ENCODE results near the gene XPR1.

Gene XPR1

GRCh38 chr1:180841415-180841814 lies 209.6 kb downstream of the XPR1 start:
- no peak overlapping the region for H3K9ac ChIP-seq (ENCODE audit: low read length in 5 of 5)
- H3K9me3 ChIP-seq (ENCODE audit: control insufficient read depth in 5 of 5, low read length in 5 of 5) = no peaks in the 10 kb centered on the region
- no peak overlapping the region for H3K27ac ChIP-seq (ENCODE audit: low read depth, low read length)
- no peak overlapping the region for H3K4me3 ChIP-seq (ENCODE audit: low read depth in 1 of 5, low read length in 5 of 5)
- H3K4me1 ChIP-seq (ENCODE audit: control insufficient read depth in 5 of 5, insufficient read depth in 5 of 5, low read length in 5 of 5) = peaks cover 0 to 11% (median 3%) of the 10 kb centered on the region in 5 donors
- H3K27me3 ChIP-seq (ENCODE audit: control insufficient read depth in 5 of 5, insufficient read depth in 4 of 5, low read length in 5 of 5) = no peaks in the 10 kb centered on the region
- peaks cover 0 to 13% (median 0%) of the 10 kb centered on the region in 5 donors for H3K36me3 ChIP-seq (ENCODE audit: control insufficient read depth in 5 of 5, insufficient read depth in 5 of 5, low read length in 5 of 5)

- H3K4me1 ChIP-seq (ENCODE audit: control insufficient read depth in 5 of 5, insufficient read depth in 5 of 5, low read length in 5 of 5) = peaks cover 0 to 11% (median 3%) of the 10 kb centered on the region in 5 donors
- no peaks in the 10 kb centered on the region for H3K9me3 ChIP-seq (ENCODE audit: control insufficient read depth in 5 of 5, low read length in 5 of 5)
- H3K9ac ChIP-seq (ENCODE audit: low read length in 5 of 5) = no peak overlapping the region
- H3K27me3 ChIP-seq (ENCODE audit: control insufficient read depth in 5 of 5, insufficient read depth in 4 of 5, low read length in 5 of 5) = no peaks in the 10 kb centered on the region
- H3K27ac ChIP-seq (ENCODE audit: low read depth, low read length) = no peak overlapping the region
- no peak overlapping the region for H3K4me3 ChIP-seq (ENCODE audit: low read depth in 1 of 5, low read length in 5 of 5)
- peaks cover 0 to 7% (median 0%) of the 10 kb centered on the region in 5 donors for H3K36me3 ChIP-seq (ENCODE audit: control insufficient read depth in 5 of 5, insufficient read depth in 5 of 5, low read length in 5 of 5)
Observed at GRCh38 chr1:180842052-180842451, 210.2 kb downstream of the XPR1 start.

GRCh38 chr1:180842491-180843275 lies 210.9 kb downstream of the XPR1 start:
- H3K27ac ChIP-seq (ENCODE audit: low read depth, low read length) = no peak overlapping the region

GRCh38 chr1:180845352-180845751 lies 213.5 kb downstream of the XPR1 start:
- Histone ChIP-seq H3K27me3 (ENCODE audit: control insufficient read depth in 5 of 5, insufficient read depth in 4 of 5, low read length in 5 of 5) (no peaks in the 10 kb centered on the region), H3K4me1 (ENCODE audit: control insufficient read depth in 5 of 5, insufficient read depth in 5 of 5, low read length in 5 of 5) (peaks cover 0 to 11% (median 3%) of the 10 kb centered on the region in 5 donors), H3K9ac (ENCODE audit: low read length in 5 of 5) (no peak overlapping the region), H3K36me3 (ENCODE audit: control insufficient read depth in 5 of 5, insufficient read depth in 5 of 5, low read length in 5 of 5) (peaks cover 0 to 2% (median 0%) of the 10 kb centered on the region in 5 donors), H3K4me3 (ENCODE audit: low read depth in 1 of 5, low read length in 5 of 5) (no peak overlapping the region), H3K9me3 (ENCODE audit: control insufficient read depth in 5 of 5, low read length in 5 of 5) (no peaks in the 10 kb centered on the region), H3K27ac (ENCODE audit: low read depth, low read length) (no peak overlapping the region)

More at GRCh38 chr1:180842491-180843275, 210.9 kb downstream of the XPR1 start:
- no peaks in the 10 kb centered on the region for H3K27me3 ChIP-seq (ENCODE audit: control insufficient read depth in 5 of 5, insufficient read depth in 4 of 5, low read length in 5 of 5)
- no peak overlapping the region for H3K9ac ChIP-seq (ENCODE audit: low read length in 5 of 5)
- no peaks in the 10 kb centered on the region for H3K9me3 ChIP-seq (ENCODE audit: control insufficient read depth in 5 of 5, low read length in 5 of 5)
- peaks cover 0 to 11% (median 3%) of the 10 kb centered on the region in 5 donors for H3K4me1 ChIP-seq (ENCODE audit: control insufficient read depth in 5 of 5, insufficient read depth in 5 of 5, low read length in 5 of 5)
- no peak overlapping the region for H3K4me3 ChIP-seq (ENCODE audit: low read depth in 1 of 5, low read length in 5 of 5)
- H3K36me3 ChIP-seq (ENCODE audit: control insufficient read depth in 5 of 5, insufficient read depth in 5 of 5, low read length in 5 of 5) = peaks cover 0 to 6% (median 0%) of the 10 kb centered on the region in 5 donors

- H3K9me3 ChIP-seq (ENCODE audit: control insufficient read depth in 5 of 5, low read length in 5 of 5) = no peaks in the 10 kb centered on the region
- peaks cover 0 to 11% (median under 1%) of the 10 kb centered on the region in 5 donors for H3K4me1 ChIP-seq (ENCODE audit: control insufficient read depth in 5 of 5, insufficient read depth in 5 of 5, low read length in 5 of 5)
- H3K4me3 ChIP-seq (ENCODE audit: low read depth in 1 of 5, low read length in 5 of 5) = no peak overlapping the region
- H3K36me3 ChIP-seq (ENCODE audit: control insufficient read depth in 5 of 5, insufficient read depth in 5 of 5, low read length in 5 of 5) = peaks cover 0 to 2% (median 0%) of the 10 kb centered on the region in 5 donors
- H3K27ac ChIP-seq (ENCODE audit: low read depth, low read length) = no peak overlapping the region
- no peaks in the 10 kb centered on the region for H3K27me3 ChIP-seq (ENCODE audit: control insufficient read depth in 5 of 5, insufficient read depth in 4 of 5, low read length in 5 of 5)
- no peak overlapping the region for H3K9ac ChIP-seq (ENCODE audit: low read length in 5 of 5)
Observed at GRCh38 chr1:180848191-180848590, 216.4 kb downstream of the XPR1 start.

- Histone ChIP-seq H3K9me3 (ENCODE audit: control insufficient read depth in 5 of 5, low read length in 5 of 5) (no peaks in the 10 kb centered on the region), H3K27me3 (ENCODE audit: control insufficient read depth in 5 of 5, insufficient read depth in 4 of 5, low read length in 5 of 5) (no peaks in the 10 kb centered on the region), H3K4me1 (ENCODE audit: control insufficient read depth in 5 of 5, insufficient read depth in 5 of 5, low read length in 5 of 5) (peaks cover 0 to 11% (median 7%) of the 10 kb centered on the region in 5 donors), H3K9ac (ENCODE audit: low read length in 5 of 5) (no peak overlapping the region), H3K4me3 (ENCODE audit: low read depth in 1 of 5, low read length in 5 of 5) (no peak overlapping the region), H3K36me3 (ENCODE audit: control insufficient read depth in 5 of 5, insufficient read depth in 5 of 5, low read length in 5 of 5) (peaks cover 0 to 2% (median 0%) of the 10 kb centered on the region in 5 donors), H3K27ac (ENCODE audit: low read depth, low read length) (no peak overlapping the region)
Observed at GRCh38 chr1:180849031-180849775, 217.4 kb downstream of the XPR1 start.

- no peaks in the 10 kb centered on the region for H3K9me3 ChIP-seq (ENCODE audit: control insufficient read depth in 5 of 5, low read length in 5 of 5)
- no peak overlapping the region for H3K4me3 ChIP-seq (ENCODE audit: low read depth in 1 of 5, low read length in 5 of 5)
- H3K9ac ChIP-seq (ENCODE audit: low read length in 5 of 5) = no peak overlapping the region
- H3K36me3 ChIP-seq (ENCODE audit: control insufficient read depth in 5 of 5, insufficient read depth in 5 of 5, low read length in 5 of 5) = no peaks in the 10 kb centered on the region
- H3K4me1 ChIP-seq (ENCODE audit: control insufficient read depth in 5 of 5, insufficient read depth in 5 of 5, low read length in 5 of 5) = peaks cover 0 to 16% (median 0%) of the 10 kb centered on the region in 5 donors
- no peak overlapping the region for H3K27ac ChIP-seq (ENCODE audit: low read depth, low read length)
- no peaks in the 10 kb centered on the region for H3K27me3 ChIP-seq (ENCODE audit: control insufficient read depth in 5 of 5, insufficient read depth in 4 of 5, low read length in 5 of 5)
Observed at GRCh38 chr1:180851995-180852887, 220.4 kb downstream of the XPR1 start.

GRCh38 chr1:180854001-180854400 lies 222.2 kb downstream of the XPR1 start:
- peaks cover 0 to 16% (median 0%) of the 10 kb centered on the region in 5 donors for H3K4me1 ChIP-seq (ENCODE audit: control insufficient read depth in 5 of 5, insufficient read depth in 5 of 5, low read length in 5 of 5)
- no peaks in the 10 kb centered on the region for H3K36me3 ChIP-seq (ENCODE audit: control insufficient read depth in 5 of 5, insufficient read depth in 5 of 5, low read length in 5 of 5)
- no peak overlapping the region for H3K9ac ChIP-seq (ENCODE audit: low read length in 5 of 5)
- no peaks in the 10 kb centered on the region for H3K27me3 ChIP-seq (ENCODE audit: control insufficient read depth in 5 of 5, insufficient read depth in 4 of 5, low read length in 5 of 5)
- no peak overlapping the region for H3K27ac ChIP-seq (ENCODE audit: low read depth, low read length)
- H3K9me3 ChIP-seq (ENCODE audit: control insufficient read depth in 5 of 5, low read length in 5 of 5) = no peaks in the 10 kb centered on the region
- H3K4me3 ChIP-seq (ENCODE audit: low read depth in 1 of 5, low read length in 5 of 5) = peak overlapping the region in 1 of 5 donors; percentile 2

GRCh38 chr1:180854456-180854855 lies 222.6 kb downstream of the XPR1 start:
- Histone ChIP-seq H3K4me3 (ENCODE audit: low read depth in 1 of 5, low read length in 5 of 5) (peak overlapping the region in 1 of 5 donors; percentile 2), H3K9me3 (ENCODE audit: control insufficient read depth in 5 of 5, low read length in 5 of 5) (no peaks in the 10 kb centered on the region), H3K27ac (ENCODE audit: low read depth, low read length) (no peak overlapping the region), H3K36me3 (ENCODE audit: control insufficient read depth in 5 of 5, insufficient read depth in 5 of 5, low read length in 5 of 5) (no peaks in the 10 kb centered on the region), H3K9ac (ENCODE audit: low read length in 5 of 5) (no peak overlapping the region), H3K4me1 (ENCODE audit: control insufficient read depth in 5 of 5, insufficient read depth in 5 of 5, low read length in 5 of 5) (peaks cover 0 to 16% (median 0%) of the 10 kb centered on the region in 5 donors), H3K27me3 (ENCODE audit: control insufficient read depth in 5 of 5, insufficient read depth in 4 of 5, low read length in 5 of 5) (no peaks in the 10 kb centered on the region)

Data from subcutaneous abdominal adipose tissue (tissue), 5 donors.